ENCODE measurements around the gene PTF1A. TPM values are rescaled to one million over a fixed set of nuclear protein-coding genes. Genes with fewer than 3 reads are reported as not detected.

The PTF1A gene
- not detected in 2 replicates for total RNA-seq

- DNase-seq, result no peak
These were observed at the start of gene PTF1A for GRCh38 chr10:23191764-23192711. Gene PTF1A, plus strand, starts transcription at chr10:23192312. Its CDS starts 219 bp downstream, at chr10:23192531.

GRCh38 chr10:23146258-23146657, 45.9 kb upstream of the PTF1A start:
- DNase-seq, result no peak

GRCh38 chr10:23147035-23147434, 45.1 kb upstream of the PTF1A start:
- no peak for DNase-seq

DNA sequence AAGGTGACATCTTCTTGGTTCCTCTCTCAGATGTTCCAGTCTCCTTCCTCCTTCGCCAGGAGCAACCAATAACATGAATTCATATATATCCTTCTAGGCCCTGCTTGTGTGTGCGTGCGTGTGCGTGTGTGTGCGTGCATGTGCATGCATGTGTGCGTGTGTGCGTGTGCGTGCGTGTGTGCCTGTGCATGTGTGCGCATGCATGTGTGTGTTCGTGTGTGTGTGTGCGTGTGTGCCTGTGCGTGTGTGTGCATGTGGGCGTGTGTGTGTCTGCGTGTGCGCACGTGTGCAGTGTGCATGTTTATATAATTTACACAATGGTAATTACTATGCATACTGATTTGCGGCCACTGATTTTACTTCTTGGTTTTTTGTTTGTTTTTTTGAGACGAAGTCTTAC, 43.9 kb upstream of the PTF1A start:
- no peak for DNase-seq

DNA sequence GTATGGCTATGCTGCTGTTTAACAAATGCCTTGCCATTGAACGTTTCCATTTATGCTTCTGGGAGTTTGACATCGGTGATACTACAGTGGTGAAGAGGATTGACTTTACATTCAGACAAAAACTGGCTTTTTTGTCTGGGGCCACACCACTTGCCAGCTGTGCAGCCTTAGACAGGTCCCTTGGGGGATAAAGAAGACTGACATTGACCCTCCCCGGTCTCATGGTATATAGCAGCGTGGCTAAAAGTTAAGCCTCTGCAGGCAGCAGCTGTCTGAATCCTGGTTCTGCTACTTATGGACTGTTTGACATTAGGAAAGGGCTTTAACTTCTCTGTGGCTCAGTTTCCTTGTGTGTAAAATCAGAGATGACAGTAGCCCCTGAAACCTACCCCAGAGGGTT, 42.0 kb upstream of the PTF1A start:
- no peak for DNase-seq

GRCh38 chr10:23150610-23151009, 41.5 kb upstream of the PTF1A start:
- no peak for DNase-seq

DNA sequence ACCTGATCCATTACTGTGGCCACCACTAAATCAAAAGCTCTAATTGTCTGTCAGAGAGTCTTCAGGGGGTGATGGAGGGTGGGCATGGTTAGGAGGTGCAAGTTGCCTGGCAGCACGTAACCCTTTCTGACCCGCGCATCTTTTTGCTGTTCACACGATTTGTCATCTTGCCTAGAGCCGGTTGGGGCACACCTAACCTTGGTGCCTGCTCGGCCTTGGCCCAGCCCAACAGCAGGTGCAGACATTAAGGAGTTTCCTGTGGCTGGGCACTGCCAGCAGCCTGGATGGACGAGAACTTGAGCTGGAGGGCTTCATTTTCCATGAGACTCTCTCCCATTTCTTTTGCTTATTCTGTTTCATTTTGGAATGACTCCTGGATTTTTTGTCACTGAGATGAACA, 41.0 kb upstream of the PTF1A start:
- DNase-seq, result no peak

- DNase-seq, result no peak
These were observed 36.9 kb upstream of the PTF1A start for GRCh38 chr10:23155169-23155568.

DNA sequence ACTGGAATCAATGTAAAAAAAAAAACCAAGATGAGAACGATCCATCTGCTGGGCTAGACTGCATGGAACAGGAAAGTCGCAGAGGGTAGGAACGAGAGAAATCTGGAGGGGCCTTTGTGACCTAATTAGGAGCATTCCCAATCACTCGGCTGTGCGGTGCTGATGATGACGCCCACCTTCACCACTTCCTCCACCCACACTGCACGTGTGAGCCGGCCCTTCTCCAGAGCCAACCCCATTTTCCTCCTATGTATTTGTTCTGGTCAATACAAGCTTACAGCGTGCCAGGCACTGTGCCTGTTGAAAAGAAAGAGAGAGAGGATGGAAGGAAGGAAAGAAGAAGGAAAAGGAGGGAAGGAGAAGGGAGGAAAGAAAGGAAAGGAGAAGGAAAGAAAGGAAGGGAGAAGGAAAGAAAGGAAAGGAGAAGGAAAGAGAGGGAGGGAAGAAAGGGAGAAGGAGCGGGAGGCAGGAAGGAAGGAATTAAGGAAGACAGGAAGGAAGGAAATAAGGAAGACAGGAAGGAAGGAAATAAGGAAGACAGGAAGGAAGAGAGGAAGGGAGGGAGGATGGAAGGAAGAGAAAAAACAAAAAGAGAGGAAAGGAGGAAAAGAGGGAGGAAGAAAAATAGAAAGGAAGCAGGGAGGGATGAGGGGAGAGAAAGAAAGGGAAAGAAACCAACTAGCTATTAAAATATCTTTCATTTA, 35.5 kb upstream of the PTF1A start:
- DNase-seq, result no peak

DNA sequence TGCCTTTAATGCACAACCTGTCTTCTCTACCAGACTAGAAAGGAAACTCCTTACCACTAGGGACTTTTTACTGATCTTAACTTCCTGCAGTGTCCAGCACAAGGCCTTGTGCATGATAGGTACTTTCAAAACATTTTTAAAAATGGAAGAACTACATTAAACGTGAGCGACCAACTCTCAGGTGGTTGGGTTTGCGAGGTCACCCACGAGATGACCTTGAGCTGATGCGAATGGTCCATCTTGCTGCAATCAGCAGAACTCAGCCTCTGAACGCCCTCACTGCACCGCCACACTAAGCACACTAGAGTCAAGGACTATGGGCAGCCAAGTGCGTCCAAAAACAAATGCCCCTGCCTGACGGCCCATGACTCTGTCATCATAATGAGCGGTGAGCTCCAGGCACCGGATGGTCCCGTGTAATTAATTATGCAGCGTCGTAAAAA, 34.9 kb upstream of the PTF1A start:
- DNase-seq, result no peak

DNA sequence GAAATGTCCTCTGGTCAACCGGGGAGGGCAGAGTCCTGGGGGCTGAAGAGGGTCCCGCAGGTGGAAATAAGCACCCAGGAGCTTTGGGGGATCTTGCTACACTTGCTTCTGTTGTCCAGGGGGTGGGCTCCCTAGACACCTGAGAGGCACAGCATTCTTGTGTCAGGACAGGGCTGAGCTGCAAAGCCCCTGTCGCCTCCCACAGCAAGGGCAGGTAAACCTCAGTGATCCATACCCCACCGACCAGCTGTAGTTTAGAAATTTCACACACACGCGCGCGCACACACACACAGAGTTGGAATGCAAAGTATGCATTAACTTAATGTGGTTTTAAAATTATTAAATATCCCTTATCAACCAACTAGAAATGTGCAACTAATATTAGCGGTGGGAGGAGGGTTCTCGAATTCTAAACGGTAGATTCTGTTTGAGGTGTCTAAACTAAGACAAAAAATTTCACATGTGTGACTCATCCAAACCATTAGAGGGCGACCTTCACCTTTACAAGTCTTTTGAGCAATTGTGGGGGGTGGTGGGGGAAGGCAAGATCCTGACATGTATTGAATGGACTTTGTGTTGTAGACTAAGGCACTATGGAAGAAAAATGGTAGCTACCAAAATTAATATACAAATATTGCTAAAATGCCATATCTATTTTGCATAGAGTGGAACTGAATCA, 34.3 kb upstream of the PTF1A start:
- DNase-seq, result peak; percentile 59

DNA sequence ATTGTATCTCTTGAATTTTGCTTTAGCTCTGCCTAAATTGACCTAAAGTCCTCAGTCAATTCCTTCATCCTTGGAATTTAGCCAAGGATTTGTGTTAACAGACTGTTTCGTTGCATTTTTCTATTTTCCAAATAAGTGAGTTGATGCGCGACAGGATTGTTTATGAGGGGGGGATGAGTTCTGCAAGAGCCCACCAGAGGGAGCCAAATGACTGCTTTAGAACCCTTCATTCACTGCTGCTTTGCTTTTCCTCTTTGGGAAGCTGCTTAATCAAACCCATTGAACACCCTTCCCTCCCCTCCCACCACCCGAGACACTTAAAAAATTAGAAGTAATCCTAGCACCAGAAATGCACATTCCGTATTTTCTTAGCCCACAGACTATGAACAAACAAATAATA, 33.7 kb upstream of the PTF1A start:
- DNase-seq, result peak; percentile 76

- peak; percentile 59 for DNase-seq
These were observed 20.8 kb upstream of the PTF1A start for GRCh38 chr10:23171232-23171876.

DNA sequence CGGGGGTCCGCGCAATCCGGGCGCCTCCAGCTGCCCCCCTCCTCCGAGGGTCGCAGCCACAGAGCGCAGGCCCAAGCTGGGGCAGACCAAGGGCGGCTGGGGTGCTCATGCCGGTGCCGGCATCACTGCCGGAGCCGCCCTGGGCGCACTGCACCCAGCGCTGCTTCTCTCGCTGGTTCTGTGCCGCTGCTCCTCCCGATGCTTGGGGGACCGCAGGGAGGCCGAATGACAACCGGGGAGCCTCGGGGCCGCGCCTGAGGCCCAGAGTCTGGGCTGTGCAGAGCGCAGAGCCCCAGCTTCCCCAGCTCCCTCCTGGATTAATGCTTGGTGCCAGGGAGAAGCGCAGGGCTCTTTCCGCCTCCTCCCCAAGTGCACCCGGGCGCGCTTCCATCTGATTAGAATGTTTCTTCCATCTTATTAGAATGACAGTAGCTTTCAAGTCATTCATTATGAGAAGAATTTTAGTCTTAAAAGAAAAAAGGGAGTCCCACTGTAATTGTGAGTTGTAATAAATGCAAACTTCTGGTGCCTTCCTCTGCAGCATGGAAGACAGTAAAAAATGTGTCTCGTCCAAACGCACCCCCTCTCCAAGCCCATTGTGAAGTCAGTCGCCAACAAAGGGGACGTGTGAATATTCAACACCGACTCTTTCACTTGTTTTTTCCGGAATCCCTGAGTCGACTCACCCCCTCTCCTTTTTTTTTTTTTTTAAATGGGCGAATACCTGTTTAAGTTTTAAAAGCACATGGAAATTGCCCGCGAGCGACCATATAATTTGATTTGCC, 19.5 kb upstream of the PTF1A start:
- DNase-seq, result no peak

GRCh38 chr10:23173214-23174073, 18.7 kb upstream of the PTF1A start:
- no peak for DNase-seq

DNA sequence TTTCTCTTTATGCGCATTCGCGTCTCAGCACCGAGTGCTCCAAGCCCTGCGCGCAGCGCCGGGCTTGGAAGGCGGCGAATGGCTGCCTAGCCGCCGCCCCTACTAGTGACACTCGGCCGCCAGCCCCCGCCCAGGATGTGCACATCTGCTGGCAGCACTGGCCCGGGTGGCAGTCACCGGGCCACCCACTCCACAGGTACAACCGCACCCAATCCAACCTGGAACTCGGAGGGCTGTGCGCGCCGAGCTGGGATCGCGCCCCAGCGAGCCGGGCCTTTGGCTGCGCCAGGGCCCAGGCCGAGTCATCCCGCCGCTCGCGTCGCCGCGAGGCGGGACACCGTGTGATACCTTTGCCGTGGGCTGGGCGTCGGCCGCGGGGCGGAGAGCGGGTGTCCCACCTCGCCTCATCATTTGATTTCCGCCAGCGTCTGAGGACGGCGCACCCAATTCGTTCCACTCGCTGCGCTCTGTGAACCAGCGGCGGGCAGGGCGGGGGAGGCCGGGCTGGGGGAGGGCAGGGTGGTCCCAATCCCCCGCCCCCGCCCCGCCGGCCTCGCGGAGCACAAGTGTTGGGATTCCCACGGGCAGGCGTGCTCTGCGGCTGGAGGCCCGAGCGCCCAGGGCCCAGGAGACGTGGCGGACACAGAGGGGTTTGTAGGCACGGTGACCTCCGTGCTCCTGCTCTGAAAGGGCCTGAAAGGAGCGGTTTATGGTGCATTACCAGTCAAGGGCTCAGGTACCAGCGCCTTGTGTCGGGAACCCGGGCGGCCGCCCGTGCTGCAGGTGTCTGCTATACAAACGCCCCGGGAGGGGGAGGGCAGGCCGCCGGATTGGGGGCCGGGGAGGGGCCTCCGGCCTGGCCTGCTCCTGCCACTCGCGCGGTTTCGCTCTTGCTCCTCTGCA, 17.8 kb upstream of the PTF1A start:
- no peak for DNase-seq

GRCh38 chr10:23174977-23175512, 17.1 kb upstream of the PTF1A start:
- no peak for DNase-seq

DNA sequence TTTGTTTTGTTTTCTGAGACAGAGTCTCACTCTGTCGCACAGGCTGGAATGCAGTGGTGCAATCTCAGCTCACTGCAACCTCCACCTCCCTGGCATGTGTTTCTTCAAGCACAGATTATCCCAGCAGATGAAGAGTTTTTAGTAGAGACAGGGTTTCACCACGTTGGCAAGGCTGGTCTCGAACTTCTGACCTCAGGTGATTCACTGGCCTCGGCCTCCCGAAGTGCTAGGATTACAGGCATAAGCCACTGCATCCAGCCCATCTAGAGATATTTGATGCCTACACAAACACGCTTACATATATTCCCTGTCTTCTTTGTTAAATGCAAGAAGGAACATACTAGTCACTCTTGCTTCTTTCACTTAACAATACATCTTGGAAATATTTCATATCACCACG, 5.9 kb upstream of the PTF1A start:
- DNase-seq, result no peak

- DNase-seq, result no peak
These were observed 5.4 kb upstream of the PTF1A start for GRCh38 chr10:23186697-23187096.

All from dermis blood vessel endothelial cell (primary cell).